Activated CD4-positive, alpha-beta T cell treated with anti-CD3 and anti-CD28 coated beads, Interleukin-2, amount 50 U/mL, for 24 hours (primary cell): ENCODE results near the gene FTO.
"Not testable (repeated sequence)": the region's sequence is repeated elsewhere in the genome, so short reads cannot be mapped to it uniquely, and the experiment has no call there.

Experiments
- DNase-seq, 2 donors: peaks; one replicate each; pipeline ENCODE4 v3.0.0-alpha.2; 2020; ENCODE audit warnings: low read depth in 1 of 2, low spot score in 1 of 2

Gene FTO

DNA sequence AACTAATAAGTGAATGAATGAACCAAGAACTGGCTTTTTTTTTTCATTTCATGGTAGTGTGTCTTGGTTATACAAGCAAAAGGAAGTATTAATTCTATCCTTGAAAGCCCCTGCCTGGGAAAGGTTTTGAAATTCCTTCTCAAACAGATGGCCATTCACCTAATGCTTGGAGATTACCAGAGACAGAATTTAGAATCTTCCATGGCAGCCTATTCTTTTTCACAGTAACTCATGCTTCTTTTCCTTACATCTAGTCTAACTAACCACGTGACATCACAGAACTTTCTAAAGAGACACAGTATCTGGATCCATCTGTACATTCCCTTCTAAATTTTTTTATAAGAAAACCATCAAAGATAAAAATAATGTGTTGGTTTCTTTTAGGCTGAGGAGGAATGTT is 151.6 kb downstream of the FTO start:
- DNase-seq = no peak

DNA sequence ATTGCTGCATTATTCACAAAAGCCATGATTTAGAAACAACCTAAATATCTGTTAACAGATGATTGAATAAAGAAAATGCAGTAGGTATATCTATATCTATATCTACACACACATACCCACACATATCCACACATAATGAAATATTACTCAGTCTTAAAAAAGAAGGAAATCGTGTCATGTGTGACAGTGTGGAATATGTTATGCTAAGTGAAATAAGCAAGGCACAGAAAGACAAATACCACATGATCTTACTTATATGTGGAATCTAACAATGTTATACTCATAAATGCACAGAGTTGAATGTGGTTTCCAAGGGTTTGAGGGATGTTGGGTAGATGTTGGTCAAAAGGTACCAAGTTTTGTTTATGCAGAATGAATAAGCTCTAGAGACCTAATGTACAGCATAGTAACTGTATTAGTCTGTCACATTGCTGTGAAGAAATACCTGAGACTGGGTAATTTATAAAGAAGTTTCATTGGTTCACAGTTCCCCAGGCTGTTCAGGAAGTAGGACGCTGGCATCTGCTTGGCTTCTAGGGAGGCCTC is 156.1 kb downstream of the FTO start:
- no peak for DNase-seq

GRCh38 chr16:53863861-53864260 is 159.9 kb downstream of the FTO start:
- no peak for DNase-seq

DNA sequence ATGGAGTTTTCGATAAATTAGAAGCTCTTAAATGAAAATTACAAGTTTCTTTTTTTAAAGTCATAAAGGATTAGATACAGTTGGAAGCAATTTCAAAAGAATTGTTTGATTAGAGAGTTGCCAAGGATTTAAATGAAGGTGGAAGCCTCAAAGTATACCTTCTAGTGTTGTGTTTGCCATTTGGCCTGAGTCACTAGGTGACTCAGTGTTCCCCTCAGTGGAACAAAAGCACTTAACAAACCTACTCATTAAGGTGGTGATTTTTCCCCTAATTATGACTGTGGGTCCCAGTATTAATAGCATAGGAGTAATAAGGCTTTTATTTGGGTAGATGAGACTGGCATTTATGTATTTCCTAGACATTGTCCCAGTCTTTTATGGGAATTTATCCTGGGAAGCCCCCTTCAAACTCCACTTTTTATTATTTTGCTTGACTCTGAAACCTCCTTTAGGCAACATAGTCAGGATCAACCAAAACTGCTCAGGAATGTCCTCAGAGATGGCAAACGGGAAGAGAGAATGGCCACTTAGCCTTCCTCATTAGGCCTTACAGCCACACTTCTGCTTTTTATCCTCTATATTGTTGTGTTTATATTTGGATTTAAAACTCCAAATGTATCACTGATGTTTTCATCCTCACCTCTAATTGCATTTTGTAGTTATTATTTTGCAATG is 161.0 kb downstream of the FTO start:
- peak in 1 of 2 donors; percentile 16 for DNase-seq

DNA sequence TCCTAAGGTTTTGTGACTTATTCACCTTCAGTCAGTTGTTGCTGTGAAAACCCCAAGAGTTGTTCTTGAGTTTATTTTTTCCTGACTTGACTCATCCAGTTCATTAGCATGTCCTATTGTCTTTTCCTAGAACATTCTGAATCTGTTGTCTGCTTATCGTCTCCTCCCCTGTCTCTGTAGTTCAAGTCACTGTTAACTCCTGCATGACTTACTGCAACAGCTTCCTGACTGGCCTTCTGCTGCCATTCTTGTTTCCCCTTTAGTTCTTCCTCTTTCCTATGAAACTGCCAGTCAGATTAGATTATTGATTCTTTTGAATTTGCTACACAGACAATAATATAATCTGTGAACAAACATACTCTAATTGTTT is 161.5 kb downstream of the FTO start:
- no peak for DNase-seq

- no peak for DNase-seq
Observed at GRCh38 chr16:53866520-53866919, 162.6 kb downstream of the FTO start.

DNA sequence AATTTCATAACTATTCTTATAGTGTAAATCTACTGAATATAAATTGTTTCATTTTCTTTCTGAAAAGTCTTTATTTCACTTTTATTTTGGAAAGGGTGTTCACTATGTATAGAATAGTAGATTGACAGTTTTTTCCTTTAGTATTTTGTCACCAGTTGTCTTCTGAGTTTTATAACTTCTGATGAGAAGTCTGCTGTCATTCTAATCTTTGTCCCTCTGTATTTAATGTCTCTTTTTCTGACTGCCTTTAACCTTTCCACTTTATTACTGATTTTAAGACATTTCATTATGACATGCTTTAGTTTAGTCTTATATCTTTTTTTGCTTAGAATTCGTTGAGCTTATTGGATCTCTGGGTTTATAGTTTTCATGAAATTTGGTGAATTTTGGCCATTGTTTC is 166.9 kb downstream of the FTO start:
- no peak for DNase-seq

GRCh38 chr16:53872248-53873221 is 168.6 kb downstream of the FTO start:
- no peak for DNase-seq

- DNase-seq = no peak
Observed at GRCh38 chr16:53876811-53877210, 172.9 kb downstream of the FTO start.

DNA sequence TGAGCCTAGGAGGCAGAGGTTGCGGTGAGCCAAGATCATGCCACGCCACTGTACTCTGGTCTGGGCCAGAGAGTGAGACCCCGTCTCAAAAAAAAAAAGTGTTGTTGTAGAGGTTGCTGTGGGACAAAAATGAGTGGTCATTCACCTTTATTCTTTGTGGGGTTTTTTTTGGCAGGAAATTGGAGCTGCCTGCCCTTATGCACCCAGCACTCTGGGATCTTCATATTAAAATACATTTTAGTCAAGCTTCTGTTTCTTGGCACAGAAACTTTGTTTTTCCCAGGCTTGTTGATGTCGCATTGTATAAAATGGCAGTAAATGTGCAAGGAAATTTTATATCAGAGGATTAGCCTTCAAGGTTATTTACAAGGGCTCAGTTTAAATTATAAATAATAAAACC is 174.3 kb downstream of the FTO start:
- DNase-seq = no peak

DNA sequence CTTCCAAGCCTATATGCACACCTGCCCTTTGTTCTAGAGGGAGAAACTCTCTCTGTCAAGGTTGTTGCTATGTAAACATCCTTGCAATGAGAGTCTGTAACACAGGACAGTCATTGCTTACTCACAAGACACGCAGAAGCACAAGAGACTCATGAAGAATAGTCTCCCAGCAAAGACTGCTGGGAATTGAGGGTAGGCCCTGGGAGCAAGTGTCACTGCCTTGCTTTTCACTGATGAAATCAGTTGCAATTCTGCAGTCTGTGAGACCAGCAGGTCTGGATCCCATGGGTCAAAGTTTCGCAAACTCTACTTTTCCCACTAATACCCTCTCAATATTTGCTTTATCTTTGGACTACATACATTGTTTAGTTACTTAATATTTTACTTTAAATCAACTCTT is 177.4 kb downstream of the FTO start:
- no peak for DNase-seq

DNA sequence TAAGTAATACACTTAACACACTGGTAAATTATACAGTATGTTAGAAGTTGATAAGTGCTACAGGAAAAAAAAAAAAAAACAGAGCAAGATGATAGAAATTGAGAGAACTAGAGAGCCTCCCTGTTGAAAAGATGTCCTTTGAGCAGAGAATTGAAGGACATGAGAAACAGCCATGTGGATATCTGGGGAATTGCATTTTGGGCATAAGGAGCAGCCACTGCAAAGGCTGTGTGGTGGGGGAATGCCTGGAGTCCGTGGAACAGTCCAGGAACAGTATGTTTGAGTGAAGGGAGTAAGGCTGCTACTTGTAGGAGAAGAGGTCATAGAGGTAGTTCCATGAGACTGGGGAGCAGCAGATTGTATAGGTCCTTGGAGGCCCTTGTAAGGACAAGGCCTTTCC is 178.4 kb downstream of the FTO start:
- no peak for DNase-seq

DNA sequence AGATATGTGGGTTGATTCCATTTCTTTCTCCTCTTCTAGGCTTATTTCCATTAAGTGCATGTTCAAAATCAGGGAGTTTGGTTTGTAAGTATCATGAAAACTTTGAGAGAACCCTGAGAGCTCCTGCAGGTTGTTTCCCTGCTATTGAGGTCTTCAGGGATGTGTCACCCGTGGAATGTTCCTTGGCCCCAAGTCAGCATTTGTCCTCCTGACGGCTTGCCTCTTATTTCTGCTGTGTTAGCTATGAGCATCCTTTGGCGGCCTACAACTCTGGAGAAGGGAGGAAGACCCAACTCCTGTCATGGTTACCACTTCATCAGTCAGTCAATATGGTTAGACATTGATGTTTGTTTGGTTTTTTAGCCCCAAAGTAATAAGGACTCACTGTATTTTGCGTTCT is 180.8 kb downstream of the FTO start:
- no peak for DNase-seq

DNA sequence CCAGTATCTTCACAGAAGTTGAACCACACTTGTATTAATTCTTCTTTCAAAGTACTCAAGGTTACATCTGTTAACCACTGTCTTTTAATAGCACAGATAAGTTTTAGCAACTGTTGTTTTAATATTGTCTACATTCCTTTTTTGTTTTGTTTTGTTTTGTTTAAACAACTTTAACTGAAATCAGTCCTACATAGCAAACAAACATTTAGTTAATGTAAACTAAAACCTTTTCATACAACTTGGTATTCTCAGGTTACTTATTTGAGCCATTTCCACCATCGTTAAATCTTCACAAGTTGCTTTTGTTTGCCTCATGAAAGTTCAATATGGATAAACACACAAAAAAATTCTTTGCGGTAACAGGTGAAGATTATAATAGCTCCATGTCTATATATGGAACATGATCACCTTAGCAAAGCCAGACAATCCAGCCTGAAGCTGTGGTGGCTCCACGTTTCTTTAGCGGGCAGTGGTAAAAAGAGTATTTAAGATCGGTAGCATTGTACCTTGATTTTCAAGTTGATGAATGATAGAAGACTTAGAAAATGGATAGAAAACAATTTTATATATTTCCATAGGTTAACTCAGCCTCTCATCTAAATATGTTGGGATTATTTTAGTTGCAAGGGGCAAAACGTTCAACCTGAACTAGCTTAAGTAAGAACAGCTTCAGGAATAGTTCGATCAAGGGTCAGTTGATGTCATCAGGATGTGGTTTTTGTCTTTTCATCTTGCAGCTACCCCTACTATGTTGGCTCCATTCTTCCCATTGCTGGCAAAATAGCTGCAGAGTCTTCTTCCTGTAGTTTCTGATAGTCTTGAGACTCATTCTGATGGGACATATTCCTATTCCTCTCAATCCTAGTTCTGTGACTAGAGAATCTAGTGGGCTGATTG is 182.8 kb downstream of the FTO start:
- DNase-seq = no peak

- no peak for DNase-seq
Observed at GRCh38 chr16:53888222-53888621, 184.3 kb downstream of the FTO start.

DNA sequence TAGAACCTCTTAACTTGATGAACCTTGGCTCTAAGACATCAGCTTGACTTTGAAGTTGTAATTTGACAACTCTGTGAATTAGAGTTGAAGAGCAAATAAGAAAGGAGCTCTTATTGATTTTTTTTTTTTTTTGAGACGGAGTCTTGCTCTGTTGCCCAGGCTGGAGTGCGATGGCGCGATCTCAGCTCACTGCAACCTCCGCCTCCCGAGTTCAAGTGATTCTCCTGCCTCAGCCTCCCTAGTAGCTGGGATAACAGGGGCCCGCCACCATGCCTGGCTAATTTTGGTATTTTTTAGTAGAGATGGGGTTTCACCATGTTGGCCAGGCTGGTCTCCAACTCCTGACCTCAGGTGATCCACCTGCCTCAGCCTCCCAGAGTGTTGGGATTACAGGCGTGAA is 186.9 kb downstream of the FTO start:
- not testable (repeated sequence) for DNase-seq

DNA sequence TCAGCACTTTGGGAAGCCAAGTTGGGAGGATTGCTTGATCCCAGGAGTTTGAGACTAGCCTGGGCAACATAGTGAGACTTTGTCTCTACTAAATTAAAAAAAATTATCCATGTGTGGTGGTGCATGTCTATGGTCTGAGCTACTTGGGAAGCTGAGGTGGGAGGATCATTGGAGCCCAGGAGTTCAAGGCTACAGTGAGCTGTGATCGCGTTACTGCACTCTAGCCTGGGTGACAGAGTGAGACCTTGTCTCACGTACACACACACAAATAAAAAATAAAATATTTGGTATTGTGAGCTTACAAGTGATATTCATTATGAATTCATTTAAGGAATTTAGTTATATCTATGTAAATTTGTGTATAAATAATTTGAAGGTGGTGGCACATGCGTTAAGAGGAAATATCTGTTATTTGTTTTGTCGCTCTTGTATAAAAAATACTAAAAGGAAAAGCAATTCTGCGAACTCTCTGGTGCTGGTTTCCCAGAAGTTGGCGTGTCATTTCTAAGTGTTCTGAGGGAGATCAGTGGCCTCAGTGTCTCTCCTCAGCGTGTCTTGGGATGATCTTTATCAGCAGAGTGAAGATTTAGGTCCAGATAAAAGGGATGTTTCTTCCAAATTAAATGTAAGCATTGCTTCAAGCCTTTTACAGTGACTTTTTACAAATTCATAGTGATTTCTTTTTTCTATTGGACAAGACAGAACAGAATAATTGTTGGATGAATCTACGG is 187.6 kb downstream of the FTO start:
- DNase-seq = no peak

DNA sequence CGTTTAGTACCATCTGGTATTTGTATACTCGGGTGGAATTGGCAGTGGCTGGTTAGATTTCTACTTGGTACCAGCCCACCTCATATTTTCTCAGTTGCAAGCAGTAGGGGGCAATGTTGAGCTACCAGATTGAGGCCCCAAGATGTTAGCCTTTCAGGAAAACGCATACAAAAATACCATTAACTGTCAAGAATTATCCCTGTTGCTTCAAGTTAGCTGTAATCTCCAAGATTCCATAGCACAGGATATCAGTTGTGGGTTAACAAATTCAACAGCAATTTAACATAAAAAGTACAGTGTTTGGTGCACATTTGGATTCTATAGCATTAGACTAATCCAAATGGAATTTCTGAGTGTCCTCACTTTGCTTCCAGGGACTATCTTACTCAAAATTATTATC is 188.2 kb downstream of the FTO start:
- DNase-seq = peak in 1 of 2 donors; percentile 34

- DNase-seq = no peak
Observed at GRCh38 chr16:53893731-53894435, 189.9 kb downstream of the FTO start.

DNA sequence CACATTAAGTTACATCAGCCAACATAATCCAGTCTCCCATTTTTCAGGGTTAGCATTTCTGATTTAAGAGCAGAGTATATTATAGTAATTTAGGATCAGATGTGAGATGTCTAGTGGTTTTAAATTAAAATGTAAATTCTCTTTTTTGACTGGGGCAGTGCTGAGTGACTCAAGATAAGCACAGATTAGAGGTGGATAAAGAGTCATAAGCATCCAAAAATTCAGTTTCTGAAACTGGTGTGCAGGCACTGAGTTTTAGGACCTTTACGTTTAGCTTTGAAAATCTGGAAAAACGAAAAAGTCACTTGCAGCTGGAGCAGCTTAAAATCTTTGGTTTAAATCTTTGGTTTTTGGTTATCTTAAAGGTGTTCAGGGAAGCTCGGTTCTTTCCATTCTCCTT is 190.7 kb downstream of the FTO start:
- no peak for DNase-seq
